Measurements from ENCODE around the gene KAZN.

DNA sequence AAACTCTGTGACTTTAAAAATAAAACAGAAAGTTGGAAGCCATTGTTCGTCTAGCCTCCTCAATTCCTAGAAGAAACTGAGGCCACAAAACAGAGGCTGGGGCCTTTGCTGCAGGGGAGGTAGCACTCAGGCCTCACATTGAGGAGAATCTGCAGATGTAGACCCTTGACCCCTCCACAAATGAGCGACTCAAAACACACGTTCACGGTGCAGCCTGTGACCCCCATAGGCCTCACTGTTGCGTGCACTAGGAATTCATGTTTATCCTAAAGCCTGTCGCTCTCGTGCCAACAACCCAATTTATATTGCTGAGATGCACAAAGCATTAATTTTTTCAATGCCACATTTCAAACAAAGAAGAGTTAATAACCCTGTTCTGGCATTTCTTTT lies 560.7 kb downstream of the KAZN start:
- no peak for TF ChIP-seq POLR2A (IDR thresholded peaks at IDR 0.05)
- no peak for TF ChIP-seq CTCF (IDR thresholded peaks at IDR 0.05)
